ENCODE data around the gene ADGRE2. TPM values are rescaled to one million over a fixed set of nuclear protein-coding genes. Genes with fewer than 3 reads are reported as not detected.

The ADGRE2 gene

Small RNAs within 50 kb of the gene (small RNA-seq; reads per million reads assigned to genes)
- gene AC005255.1 (ENCODE audit: insufficient read depth): not detected
